Esophagus (tissue), 2 donors: Measurements from ENCODE around the gene PTPN14. TPM values are rescaled to one million over a fixed set of nuclear protein-coding genes. Genes with fewer than 3 reads are reported as not detected.
"Not testable (repeated sequence)": the region's sequence is repeated elsewhere in the genome, so short reads cannot be mapped to it uniquely, and the experiment has no call there.

ENCODE experiments used
- H3K27ac ChIP-seq, 2 donors: one replicate each; pipeline ENCODE4 v1.5.1; 2013; ENCODE audit warnings: low read depth in 2 of 2, mild to moderate bottlenecking in 2 of 2, inconsistent platforms in 1 of 2, low read length in 1 of 2, moderate library complexity in 1 of 2
- H3K27me3 ChIP-seq, 2 donors: one replicate each; pipeline ENCODE4 v1.6.1; 2013; ENCODE audit warnings: low read length in 2 of 2, control low read depth in 1 of 2, mild to moderate bottlenecking in 1 of 2; ENCODE audit not compliant: insufficient read depth in 2 of 2, control insufficient read depth in 1 of 2
- H3K36me3 ChIP-seq, 2 donors: one replicate each; pipeline ENCODE4 v1.6.1; 2013; ENCODE audit warnings: low read length in 1 of 2; ENCODE audit not compliant: control insufficient read depth in 2 of 2, insufficient read depth in 2 of 2
- H3K4me1 ChIP-seq, 2 donors: one replicate each; pipeline ENCODE4 v1.6.1; 2013; ENCODE audit warnings: low read length in 1 of 2; ENCODE audit not compliant: control insufficient read depth in 2 of 2, insufficient read depth in 2 of 2
- H3K4me3 ChIP-seq, 2 donors: one replicate each; pipeline ENCODE4 v1.5.1; 2013; ENCODE audit warnings: low read length in 2 of 2, mild to moderate bottlenecking in 2 of 2, low read depth in 1 of 2, moderate library complexity in 1 of 2
- H3K9me3 ChIP-seq, 2 donors: one replicate each; pipeline ENCODE4 v1.6.1; 2013; ENCODE audit warnings: mild to moderate bottlenecking in 2 of 2, low read depth in 1 of 2, low read length in 1 of 2, moderate library complexity in 1 of 2; ENCODE audit not compliant: control insufficient read depth in 2 of 2, insufficient read depth in 1 of 2
- WGBS, 2 donors: extraction: QIAGEN DNeasy Blood & Tissue Kit; methylation state at CpG; one replicate each; pipeline ENCODE4 v1.1.7; 2013; 5-methylcytosine and 5-hydroxymethylcytosine counted together
- polyA plus RNA-seq, 2 donors: library from polyadenylated mRNA; stranded (reverse); fragments of 200-250 nt; gene quantifications; one replicate each; pipeline ENCODE4 v1.2.3, GENCODE V29; 2013
- donor health status: healthy with polysubstance abuse.
- donor health status: Bipolar disorder and iron deficiency.

PTPN14 gene
- polyA plus RNA-seq, 2 donors, result 2.4 to 4.1 TPM

DNA sequence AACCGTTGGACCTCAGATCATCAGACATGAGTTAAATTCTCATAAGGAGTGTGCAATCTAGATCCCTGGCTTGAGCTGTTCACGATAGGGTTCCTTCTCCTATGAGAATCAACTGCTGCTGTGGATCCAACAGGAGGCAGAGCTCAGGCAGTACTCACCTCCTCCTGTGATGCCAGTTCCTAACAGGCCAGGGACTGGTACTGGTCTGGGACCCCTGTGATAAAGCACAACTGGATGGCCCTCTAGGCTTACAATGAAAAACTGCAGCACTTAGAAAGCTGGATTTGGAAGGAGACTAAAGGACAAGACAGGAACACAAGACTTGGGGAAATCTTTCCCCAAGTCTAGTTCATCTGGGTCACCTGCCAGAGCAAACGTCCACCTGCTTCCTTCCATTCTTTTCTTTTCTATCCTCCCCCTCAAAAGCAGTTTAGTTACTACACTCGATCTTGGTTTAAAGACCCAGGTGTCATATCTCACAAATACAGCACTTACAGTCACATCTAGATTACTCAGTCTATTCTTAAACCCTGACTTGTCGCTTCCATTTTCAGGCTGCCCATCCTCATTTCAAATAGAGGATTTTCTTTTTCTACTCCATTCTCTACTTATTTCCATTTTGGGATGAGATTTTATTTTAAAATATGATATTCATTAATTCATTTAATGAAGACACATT lies 59.8 kb downstream of the PTPN14 start:
- Histone ChIP-seq H3K27me3 (no peaks in the 10 kb centered on the region), H3K36me3 (no peaks in the 10 kb centered on the region), H3K27ac (no peak overlapping the region), H3K4me1 (peaks cover 0 to 2% of the 10 kb centered on the region in 2 donors), H3K4me3 (no peak overlapping the region), H3K9me3 (no peaks in the 10 kb centered on the region)
- WGBS, 2 donors, result 73 to 74% methylated on average over 5 of the region's 5 CpGs

DNA sequence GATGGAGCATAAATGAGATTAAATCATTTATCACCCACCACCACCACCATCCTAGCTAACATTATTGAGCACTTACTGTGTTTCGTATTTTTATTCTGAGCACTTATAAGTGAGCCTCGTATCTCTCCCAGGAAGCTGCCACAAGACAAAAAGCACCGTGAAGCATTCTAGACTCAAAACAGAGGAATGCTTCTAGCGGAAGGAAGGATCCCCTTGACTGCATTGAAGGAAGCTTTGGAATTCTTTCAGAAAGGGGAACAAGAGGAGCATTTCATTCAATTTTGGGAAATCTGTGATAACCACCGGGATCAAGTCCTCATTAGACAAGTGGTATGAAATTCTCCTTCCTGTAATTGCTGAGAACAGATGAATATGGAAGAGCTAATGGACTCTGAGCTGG lies 66.3 kb downstream of the PTPN14 start:
- H3K27ac ChIP-seq, result no peak overlapping the region
- 75 to 85% methylated on average over 5 of the region's 5 CpGs for WGBS, 2 donors
- no peak overlapping the region for H3K4me3 ChIP-seq
- no peaks in the 10 kb centered on the region for H3K27me3 ChIP-seq
- no peaks in the 10 kb centered on the region for H3K9me3 ChIP-seq
- no peaks in the 10 kb centered on the region for H3K36me3 ChIP-seq
- H3K4me1 ChIP-seq, result no peaks in the 10 kb centered on the region

DNA sequence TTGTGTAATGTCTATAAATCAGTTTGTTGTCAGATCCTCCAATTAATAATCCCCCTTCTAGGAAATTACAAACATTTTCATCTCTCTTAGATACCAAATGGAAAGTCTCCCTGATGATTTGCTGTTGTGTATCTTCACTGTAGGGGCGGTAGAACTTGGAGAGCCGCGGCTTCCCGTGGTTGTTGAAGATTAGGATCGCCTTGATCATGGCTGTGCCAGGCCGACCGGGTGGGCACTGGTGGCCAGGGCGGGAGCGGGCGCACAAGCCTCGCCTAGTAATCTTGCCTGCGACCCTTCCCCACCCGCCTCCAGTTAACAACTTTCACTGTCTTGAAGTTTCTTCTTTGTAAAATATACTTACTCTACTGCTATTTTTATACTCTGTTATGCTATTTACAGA lies 68.2 kb downstream of the PTPN14 start:
- not testable (repeated sequence) for H3K9me3 ChIP-seq, H3K27me3 ChIP-seq, H3K36me3 ChIP-seq, H3K4me1 ChIP-seq, H3K4me3 ChIP-seq, H3K27ac ChIP-seq
- WGBS, 2 donors, result 86% methylated on average over 13 of the region's 13 CpGs

DNA sequence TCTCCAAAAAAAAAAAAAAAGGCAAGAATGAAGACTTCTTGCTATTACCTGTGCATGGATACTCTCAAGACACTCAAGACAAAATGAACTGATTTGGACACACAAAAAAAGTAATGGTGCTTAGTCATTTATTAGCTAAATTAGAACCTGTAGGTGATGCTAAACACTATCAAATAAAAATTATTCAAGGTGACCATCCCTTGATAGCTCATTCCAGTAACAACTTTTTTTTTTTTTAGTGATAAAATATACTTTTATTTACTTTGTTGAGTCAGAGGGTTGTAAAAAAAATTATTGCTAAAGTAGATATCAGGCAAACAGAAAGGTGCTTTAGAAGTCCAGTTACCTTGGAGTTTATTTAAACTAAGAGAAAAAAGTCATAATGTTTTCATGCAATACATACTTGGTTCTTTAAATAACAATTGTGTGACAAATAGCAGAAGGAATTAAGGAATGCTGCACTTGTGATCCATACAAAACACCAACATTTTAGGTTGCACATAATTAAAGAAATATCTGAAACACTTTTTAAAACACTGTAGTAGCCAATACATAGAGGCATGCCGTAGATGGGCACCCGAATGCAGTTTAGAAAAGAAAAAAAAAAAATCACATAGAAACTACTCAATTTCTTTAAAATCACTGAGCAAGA lies 69.3 kb downstream of the PTPN14 start:
- WGBS, 2 donors, result 28 to 57% methylated on average over 2 of the region's 2 CpGs
- H3K27me3 ChIP-seq, H3K4me3 ChIP-seq, H3K9me3 ChIP-seq, H3K27ac ChIP-seq, H3K36me3 ChIP-seq, H3K4me1 ChIP-seq: not testable (repeated sequence)

DNA sequence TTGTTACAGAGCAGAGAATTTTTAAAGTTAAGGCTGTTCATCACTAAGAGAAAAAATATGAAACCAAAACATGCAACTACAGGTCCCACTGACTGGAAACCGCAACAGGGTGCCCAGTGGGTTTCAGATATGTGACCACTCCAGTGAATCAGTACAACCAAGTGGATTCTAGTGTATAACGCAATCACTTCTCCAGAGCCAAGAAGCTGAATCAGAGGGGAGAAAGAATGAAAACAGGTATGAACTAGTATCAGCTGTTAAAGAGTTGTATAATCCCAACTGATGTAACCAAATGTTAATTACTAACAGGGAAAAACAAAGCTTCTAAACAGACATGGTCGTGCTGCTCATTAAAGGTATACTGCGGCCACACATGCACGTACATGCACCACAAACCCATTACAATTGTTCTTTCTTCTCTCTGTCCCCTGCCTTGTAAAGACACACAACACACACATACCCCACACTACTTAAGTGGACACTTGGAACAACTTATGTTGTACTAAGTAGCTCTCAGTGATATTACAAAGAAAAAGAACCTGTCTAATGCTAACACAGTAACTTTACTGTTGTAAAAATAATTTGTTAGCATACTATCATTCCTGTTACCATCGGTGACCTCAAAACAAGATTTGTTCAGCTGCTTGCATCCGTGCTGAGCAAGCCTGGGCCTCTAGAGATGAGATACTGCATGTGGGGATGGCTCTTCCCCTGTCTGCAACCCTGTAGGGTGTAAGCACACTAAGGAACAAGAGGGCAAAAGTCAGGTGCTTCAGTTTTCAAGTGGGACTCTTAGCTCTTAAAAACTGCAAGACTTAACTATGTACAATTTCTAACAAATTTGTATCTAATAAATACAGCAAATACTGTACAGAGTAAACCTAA lies 74.2 kb downstream of the PTPN14 start:
- no peaks in the 10 kb centered on the region for H3K9me3 ChIP-seq
- H3K4me3 ChIP-seq, result no peak overlapping the region
- H3K36me3 ChIP-seq, result no peaks in the 10 kb centered on the region
- H3K27ac ChIP-seq, result peak overlapping the region; percentile 63 to 82
- 45 to 59% methylated on average over 7 of the region's 7 CpGs for whole genome bisulfite sequencing, 2 donors
- H3K4me1 ChIP-seq, result peaks cover 2 to 9% of the 10 kb centered on the region in 2 donors
- H3K27me3 ChIP-seq, result no peaks in the 10 kb centered on the region

DNA sequence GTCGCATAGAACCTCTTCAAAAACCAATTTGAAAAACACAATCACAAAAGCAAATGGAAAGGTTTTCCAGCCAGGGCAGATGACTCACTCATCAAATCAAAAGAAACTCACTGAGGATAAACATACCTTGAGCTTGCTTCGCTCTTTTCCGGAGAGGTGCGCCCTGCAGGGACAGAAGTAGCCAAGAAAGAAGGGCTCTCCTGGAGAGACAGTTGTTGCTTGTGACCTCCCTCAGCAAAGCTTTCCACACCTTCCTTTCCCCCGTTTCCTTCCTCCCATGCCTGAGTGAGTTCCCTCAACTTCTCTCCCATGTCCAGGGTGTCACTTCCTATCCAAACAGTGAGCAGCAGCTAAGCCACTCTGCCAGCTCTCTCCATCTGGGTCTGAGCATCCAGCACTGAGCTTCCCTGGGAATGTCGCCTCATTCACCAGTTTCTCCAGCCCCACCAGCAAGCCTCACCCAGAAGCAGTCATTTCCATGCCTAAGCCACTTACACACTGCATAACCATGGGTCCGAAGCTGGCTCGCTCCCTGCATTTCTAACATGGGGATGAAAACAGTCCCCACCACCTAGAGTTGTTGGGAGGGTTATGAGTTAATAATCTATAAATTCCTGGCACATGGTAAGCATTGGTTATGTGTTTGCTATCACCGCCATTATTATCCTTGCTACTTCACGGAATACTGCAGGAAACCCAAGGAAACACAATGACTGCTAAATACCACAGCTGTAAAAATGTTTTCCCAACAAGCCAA lies 75.0 kb downstream of the PTPN14 start:
- 50 to 61% methylated on average over 10 of the region's 10 CpGs for WGBS, 2 donors
- peak overlapping the region; percentile 82 to 88 for H3K27ac ChIP-seq
- H3K36me3 ChIP-seq, result no peaks in the 10 kb centered on the region
- no peaks in the 10 kb centered on the region for H3K27me3 ChIP-seq
- H3K9me3 ChIP-seq, result no peaks in the 10 kb centered on the region
- H3K4me3 ChIP-seq, result no peak overlapping the region
- H3K4me1 ChIP-seq, result peaks cover 2 to 9% of the 10 kb centered on the region in 2 donors

DNA sequence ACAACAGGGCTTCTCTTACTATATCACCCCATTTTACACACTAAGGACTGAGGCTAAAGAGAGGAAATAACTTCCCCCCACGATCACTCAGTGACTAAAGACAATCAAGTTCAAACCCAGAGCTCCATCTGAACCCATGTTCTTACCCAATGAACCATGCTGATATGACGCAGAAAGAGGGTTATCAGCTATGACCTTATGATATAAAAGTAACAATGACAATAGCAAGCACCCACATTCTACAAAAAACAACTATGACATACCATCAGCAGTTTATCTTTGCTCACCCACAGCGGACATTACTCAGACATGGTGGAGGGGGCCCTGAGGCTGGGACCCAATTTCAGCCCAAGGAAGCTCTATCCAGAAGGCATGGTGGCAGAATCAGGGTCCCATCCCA lies 75.7 kb downstream of the PTPN14 start:
- H3K4me3 ChIP-seq, result no peak overlapping the region
- 78 to 88% methylated on average over 3 of the region's 3 CpGs for WGBS, 2 donors
- no peaks in the 10 kb centered on the region for H3K27me3 ChIP-seq
- no peaks in the 10 kb centered on the region for H3K9me3 ChIP-seq
- H3K36me3 ChIP-seq, result no peaks in the 10 kb centered on the region
- peak overlapping the region; percentile 77 to 82 for H3K27ac ChIP-seq
- H3K4me1 ChIP-seq, result peaks cover 2 to 9% of the 10 kb centered on the region in 2 donors

DNA sequence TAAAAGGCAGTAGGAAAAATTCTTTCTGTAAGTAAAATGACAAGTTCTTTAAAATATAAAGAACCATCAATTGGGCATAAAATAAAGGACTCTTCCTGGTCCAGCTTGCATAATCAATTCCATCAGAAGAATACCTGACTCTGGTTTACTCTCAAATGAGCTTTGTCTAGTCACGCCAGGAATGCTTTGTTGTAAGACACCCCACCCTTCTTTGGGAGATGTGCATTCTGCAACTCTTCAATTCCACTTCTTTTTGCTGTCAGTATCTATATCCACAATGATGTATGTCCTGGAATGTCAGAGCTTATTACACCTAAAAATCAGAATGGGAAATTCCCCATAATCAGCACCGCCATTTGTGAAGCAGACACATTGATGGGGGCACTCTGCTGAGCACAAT lies 76.1 kb downstream of the PTPN14 start:
- Histone ChIP-seq H3K27ac (peak overlapping the region; percentile 77 to 82), H3K27me3 (no peaks in the 10 kb centered on the region), H3K4me3 (no peak overlapping the region), H3K36me3 (no peaks in the 10 kb centered on the region), H3K9me3 (no peaks in the 10 kb centered on the region), H3K4me1 (peaks cover 2 to 9% of the 10 kb centered on the region in 2 donors)
- 52 to 71% methylated on average over 2 of the region's 2 CpGs for WGBS, 2 donors

DNA sequence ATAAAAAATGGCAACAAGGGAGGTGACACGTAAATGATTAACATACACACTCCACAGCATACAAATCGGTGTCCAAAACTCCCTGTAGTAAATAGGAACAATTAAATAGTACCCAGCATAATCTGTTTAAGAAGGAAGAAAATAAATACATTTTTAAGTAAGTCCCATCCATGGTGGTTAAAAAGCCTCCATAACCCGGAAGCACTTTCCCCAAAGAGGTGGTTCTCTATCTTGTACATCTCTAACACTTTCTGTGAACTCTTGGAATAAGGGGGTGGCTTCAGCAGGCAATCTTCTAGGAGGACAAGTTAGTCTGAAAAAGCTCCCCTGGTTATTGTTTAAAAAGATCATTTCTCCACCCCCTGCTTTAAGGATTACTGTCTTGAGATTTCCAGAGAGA lies 76.9 kb downstream of the PTPN14 start:
- 83 to 89% methylated on average over 3 of the region's 3 CpGs for WGBS, 2 donors
- Histone ChIP-seq H3K27me3 (no peaks in the 10 kb centered on the region), H3K4me3 (no peak overlapping the region), H3K36me3 (no peaks in the 10 kb centered on the region), H3K27ac (no peak overlapping the region), H3K9me3 (no peaks in the 10 kb centered on the region), H3K4me1 (peaks cover 2 to 9% of the 10 kb centered on the region in 2 donors)
